Hepatocyte (in vitro differentiated cells): ENCODE data around the gene CHAC1.
A peak's percentile ranks its signal among the peaks of the same experiment; 100 is the strongest.

ENCODE experiments used
- EZH2phosphoT487 ChIP-seq: fragments of 200-600 bp; sonication (generic); IDR thresholded peaks from one replicate; pipeline ENCODE4 v1.6.1; 2018; ENCODE audit warnings: antibody characterized with exemption, mild to moderate bottlenecking, low read depth, moderate library complexity; ENCODE audit not compliant: unreplicated experiment, severe bottlenecking
- TF ChIP-seq, protein P1 (sequence below): fragments of 200-600 bp; sonication (generic); IDR thresholded peaks from 2 replicates; pipeline ENCODE4 v1.5.1; 2016; ENCODE audit warnings: antibody characterized with exemption, mild to moderate bottlenecking; ENCODE audit not compliant: poor library complexity

DNA sequence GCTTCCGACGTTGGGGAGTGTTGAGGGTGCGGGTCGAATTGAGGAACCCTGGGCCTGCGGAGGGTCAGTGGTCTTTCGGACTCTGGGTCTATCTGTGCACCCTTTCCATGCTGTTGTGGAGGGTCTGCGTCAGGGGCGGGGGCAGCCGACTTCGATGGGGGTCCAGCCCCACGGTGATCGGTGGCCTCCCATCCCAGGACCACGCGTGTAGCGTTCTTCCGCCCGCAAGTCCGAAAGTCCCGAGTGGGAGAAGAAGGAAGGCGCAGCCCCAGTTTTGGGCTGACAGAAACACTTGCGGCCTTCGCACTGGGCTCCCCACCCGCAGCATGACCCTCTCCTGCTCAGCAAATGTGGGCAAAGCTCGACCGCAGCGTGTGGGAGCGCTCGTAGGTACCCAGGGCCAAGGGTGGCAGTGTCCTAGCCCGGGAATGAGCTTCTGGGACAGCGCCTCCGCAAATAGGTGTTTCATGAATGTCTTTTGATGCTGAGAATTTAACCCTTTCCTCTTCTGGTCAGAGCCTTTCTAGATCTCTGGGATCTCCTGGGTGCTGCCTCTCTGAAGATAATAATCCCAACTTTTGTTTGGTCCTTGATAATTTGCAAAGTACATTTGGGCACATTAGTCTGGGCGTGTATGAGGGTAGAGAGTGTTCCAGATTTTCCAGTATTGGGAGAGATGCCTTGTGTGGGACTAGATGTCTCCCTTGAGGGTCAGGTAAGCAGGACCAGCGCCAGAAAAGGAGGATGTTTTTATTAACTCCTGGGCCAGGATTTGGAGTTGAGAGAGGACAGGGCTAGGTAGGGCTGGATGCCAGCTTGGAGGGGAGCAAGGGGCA lies 26.4 kb upstream of the CHAC1 start:
- TF ChIP-seq, protein P1, sequence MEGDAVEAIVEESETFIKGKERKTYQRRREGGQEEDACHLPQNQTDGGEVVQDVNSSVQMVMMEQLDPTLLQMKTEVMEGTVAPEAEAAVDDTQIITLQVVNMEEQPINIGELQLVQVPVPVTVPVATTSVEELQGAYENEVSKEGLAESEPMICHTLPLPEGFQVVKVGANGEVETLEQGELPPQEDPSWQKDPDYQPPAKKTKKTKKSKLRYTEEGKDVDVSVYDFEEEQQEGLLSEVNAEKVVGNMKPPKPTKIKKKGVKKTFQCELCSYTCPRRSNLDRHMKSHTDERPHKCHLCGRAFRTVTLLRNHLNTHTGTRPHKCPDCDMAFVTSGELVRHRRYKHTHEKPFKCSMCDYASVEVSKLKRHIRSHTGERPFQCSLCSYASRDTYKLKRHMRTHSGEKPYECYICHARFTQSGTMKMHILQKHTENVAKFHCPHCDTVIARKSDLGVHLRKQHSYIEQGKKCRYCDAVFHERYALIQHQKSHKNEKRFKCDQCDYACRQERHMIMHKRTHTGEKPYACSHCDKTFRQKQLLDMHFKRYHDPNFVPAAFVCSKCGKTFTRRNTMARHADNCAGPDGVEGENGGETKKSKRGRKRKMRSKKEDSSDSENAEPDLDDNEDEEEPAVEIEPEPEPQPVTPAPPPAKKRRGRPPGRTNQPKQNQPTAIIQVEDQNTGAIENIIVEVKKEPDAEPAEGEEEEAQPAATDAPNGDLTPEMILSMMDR = no peak
- peak; percentile 74 for TF ChIP-seq EZH2phosphoT487
